K562 (cell line): Measurements from ENCODE around the gene RAI14. TPM values are rescaled to one million over a fixed set of nuclear protein-coding genes. Genes with fewer than 3 reads are reported as not detected.

Source experiments
- ATAC-seq: fragments of 200-7000 bp; cut with Tn5 transposase; 3 replicates; pipeline ENCODE4 v1.9.1; 2020; ENCODE audit warnings: moderate library complexity
- BruUV-seq: library from RNA; stranded (reverse); fragments of 400-500 nt; replicated peaks from 2 replicates; lab custom pipeline; 2021; lab: Mats Ljungman, UMichigan
- CTCF ChIA-PET: fragments of 300-600 bp; formaldehyde crosslinking; extraction: SDS; loops from one replicate; lab custom pipeline; 2021; ENCODE audit warnings: low intra/inter-chr PET ratio; lab: Yijun Ruan, JAX
- POLR2A ChIA-PET: fragments of 300-600, 350-650 bp; sonication (Branson Sonifier 250); formaldehyde crosslinking; extraction: SDS; loops from one replicate; lab custom pipeline; 2021; ENCODE audit warnings: antibody characterized with exemption, inconsistent platforms; lab: Yijun Ruan, JAX
- DNase-seq, 4 experiments: peaks; one replicate each; pipeline versions ENCODE4 v3.0.0 to v3.0.0-alpha.2; 2011 to 2018; ENCODE audit warnings: low spot score in 3 of 4, mixed read lengths in 3 of 4; ENCODE audit errors: extremely low read depth in 1 of 4
- FAIRE-seq: peaks from 2 replicates; lab custom pipeline; 2011; peaks lifted over from hg19 to GRCh38; lab: Jason Lieb, UNC
- H2AFZ ChIP-seq: 2 replicates; pipeline ENCODE4 v1.6.0; 2011; ENCODE audit warnings: low read depth, low read length, control low read depth, inconsistent platforms
- H3K27ac ChIP-seq: fragments of 200-600 bp; 3 replicates; pipeline ENCODE4 v1.8.0; 2011; ENCODE audit warnings: low read depth, mild to moderate bottlenecking, control low read depth, inconsistent platforms, low read length, moderate library complexity, mixed read lengths; ENCODE audit errors: extremely low read depth
- H3K27me3 ChIP-seq, 2 experiments: fragments of 300-600 bp in 1 of 2; 2 replicates in 1 of 2; 3 replicates in 1 of 2; pipeline versions ENCODE4 v1.6.0 to v1.8.0; 2011; ENCODE audit warnings: inconsistent platforms in 2 of 2, low read length in 2 of 2, mild to moderate bottlenecking in 1 of 2, mixed read lengths in 1 of 2, moderate library complexity in 1 of 2; ENCODE audit not compliant: control insufficient read depth in 2 of 2, insufficient read depth in 2 of 2
- H3K36me3 ChIP-seq: fragments of 300-600 bp; 3 replicates; pipeline ENCODE4 v1.8.0; 2011; ENCODE audit warnings: mild to moderate bottlenecking, low read length, inconsistent platforms; ENCODE audit not compliant: control insufficient read depth, insufficient read depth
- H3K4me1 ChIP-seq, 2 experiments: fragments of 200-600 bp in 1 of 2; replicated peaks in 1 of 2; 2 replicates in 1 of 2; 3 replicates in 1 of 2; pipeline versions ENCODE4 v1.5.1 to v1.8.0; 2011; ENCODE audit warnings: inconsistent platforms in 2 of 2, low read length in 2 of 2, mild to moderate bottlenecking in 1 of 2, mixed read lengths in 1 of 2, moderate library complexity in 1 of 2; ENCODE audit not compliant: control insufficient read depth in 2 of 2, insufficient read depth in 2 of 2
- H3K4me2 ChIP-seq: 2 replicates; pipeline ENCODE4 v1.6.1; 2011; ENCODE audit warnings: low read length, control low read depth, inconsistent platforms, mixed read lengths; ENCODE audit not compliant: insufficient read depth
- H3K4me3 ChIP-seq: fragments of 200-600 bp; sonication (generic), shearing (Covaris generic); 2 replicates; pipeline ENCODE4 v1.5.1; 2016; ENCODE audit warnings: control low read depth, inconsistent platforms
- H3K79me2 ChIP-seq: fragments of 200-600 bp; 3 replicates; pipeline ENCODE4 v1.8.0; 2011; ENCODE audit warnings: low read length, inconsistent platforms; ENCODE audit not compliant: control insufficient read depth, insufficient read depth
- H3K9ac ChIP-seq, 2 experiments: 2 replicates each; pipeline versions ENCODE4 v1.6.0 to v1.6.1; 2011; ENCODE audit warnings: low read depth in 2 of 2, low read length in 2 of 2, control low read depth in 1 of 2, inconsistent platforms in 1 of 2, mild to moderate bottlenecking in 1 of 2, mixed read lengths in 1 of 2; ENCODE audit not compliant: insufficient read depth in 1 of 2
- H3K9me1 ChIP-seq: one replicate; pipeline ENCODE4 v1.6.0; 2011; ENCODE audit warnings: inconsistent platforms, mild to moderate bottlenecking, low read length, moderate library complexity; ENCODE audit not compliant: control insufficient read depth, insufficient read depth
- H3K9me3 ChIP-seq: replicated peaks from 2 replicates; pipeline ENCODE4 v1.5.1; 2011; ENCODE audit warnings: low read depth, low read length, inconsistent platforms; ENCODE audit not compliant: control insufficient read depth, insufficient read depth
- H4K20me1 ChIP-seq: replicated peaks from 2 replicates; pipeline ENCODE4 v1.6.1; 2011; ENCODE audit warnings: low read length, inconsistent platforms, mixed read lengths; ENCODE audit not compliant: control insufficient read depth, insufficient read depth
- DMBX1 ChIP-seq: fragments of 250-450 bp; sonication (Bioruptor Pico); IDR thresholded peaks from 2 replicates; pipeline ENCODE4 v1.8.0; 2022; ENCODE audit warnings: inconsistent platforms, mild to moderate bottlenecking, moderate library complexity, borderline replicate concordance
- WGBS: fragments of 100-300 bp; shearing (Covaris generic); methylation state at CpG from one replicate; pipeline ENCODE4 v1.1.6; 2016; ENCODE audit warnings: low coverage, mixed read lengths; ENCODE audit not compliant: insufficient coverage; ENCODE audit errors: missing lambda C conversion rate; 5-methylcytosine and 5-hydroxymethylcytosine counted together
- in situ Hi-C: fragments of 300-500 bp; cut with MboI; formaldehyde crosslinking; loops from 4 replicates; pipeline ENCODE4 v1.15.0; 2018; ENCODE audit warnings: inconsistent platforms, mixed read lengths
- intact Hi-C: fragments of 100-400 bp; cut with micrococcal nuclease; formaldehyde crosslinking; loops from 2 replicates; pipeline ENCODE4 v1.14.2; 2022
- polyA plus RNA-seq, 8 experiments: library from polyadenylated mRNA; depleted of rRNA in 4 of 8; stranded (reverse) in 5 of 8; unstranded in 3 of 8; fragments of >200 nt; fragmentation: Nextera tagmentation in 2 of 8; fragmentation: Illumina TruSeq in 1 of 8; extraction: Ambion mirVana in 2 of 8; extraction: Trizol in 1 of 8; gene quantifications; 2 replicates each; pipeline versions ENCODE4 v1.2.1 to v1.2.3, GENCODE V29; 2011 to 2014; ENCODE audit warnings: inconsistent platforms in 1 of 8, missing spikeins in 1 of 8
- total RNA-seq, 7 experiments: library from RNA; depleted of rRNA in 6 of 7; stranded (reverse); fragments of >200 nt in 6 of 7; fragmentation: Illumina TruSeq in 2 of 7; extraction: Trizol in 2 of 7; gene quantifications; 2 replicates each; pipeline versions ENCODE4 v1.2.1 to v1.2.3, GENCODE V29; 2011 to 2021; ENCODE audit warnings: low replicate concordance in 1 of 7
- TF ChIP-seq, protein P1 (sequence below): fragments of 200-400 bp; formaldehyde crosslinking; IDR thresholded peaks from 2 replicates; pipeline ENCODE4 v1.6.1; 2017; ENCODE audit warnings: mild to moderate bottlenecking, low read depth, low read length, moderate library complexity
- TF ChIP-seq, protein P2 (sequence below), 3 experiments: fragments of 200-800 bp in 1 of 3; sonication (Bioruptor generic) in 1 of 3; sonication (generic) in 1 of 3; formaldehyde crosslinking in 1 of 3; IDR thresholded peaks; 2 replicates each; pipeline versions ENCODE4 v1.6.1 to v1.8.0; 2016 to 2022; ENCODE audit warnings: mild to moderate bottlenecking in 2 of 3, missing compliant biosample characterization in 2 of 3, missing genetic modification characterization in 2 of 3, missing genetic modification reagents in 1 of 3

Gene RAI14
- total and polyA plus RNA-seq, 9 of the 15 experiments (the other 6 are each of a cell fraction or from before 2014, with no cell fraction given), result 11.3 to 82.5 (median 34.8) TPM

DNA sequence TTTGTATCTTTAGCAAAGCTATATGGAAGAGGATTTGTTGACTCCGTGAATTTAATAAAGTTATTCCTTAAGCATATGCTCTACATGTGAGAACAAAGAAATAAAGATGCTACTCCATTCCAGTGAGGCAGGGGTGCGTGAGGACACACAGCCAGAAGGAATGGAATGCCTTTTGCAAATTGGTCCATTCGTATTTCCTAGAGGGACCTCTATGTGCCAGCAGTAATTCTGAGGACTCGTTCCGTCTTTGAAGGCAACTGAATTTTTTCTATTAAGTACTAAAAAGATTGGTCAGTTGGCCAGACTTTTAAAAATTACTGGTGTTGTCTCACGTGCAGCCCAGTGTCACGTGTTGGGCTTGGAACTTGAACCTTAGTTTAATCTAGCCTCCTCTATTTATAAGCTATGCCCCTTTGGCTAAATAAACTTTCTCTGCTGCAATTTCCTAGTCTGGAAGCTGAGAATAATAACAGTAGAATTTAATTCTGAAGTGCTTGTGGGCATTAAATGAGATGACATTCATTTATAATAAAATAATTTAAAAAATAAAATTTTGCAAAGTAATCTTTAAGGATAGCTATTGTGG lies 13.9 kb downstream of the RAI14 start (continued):
- TF ChIP-seq, protein P1, sequence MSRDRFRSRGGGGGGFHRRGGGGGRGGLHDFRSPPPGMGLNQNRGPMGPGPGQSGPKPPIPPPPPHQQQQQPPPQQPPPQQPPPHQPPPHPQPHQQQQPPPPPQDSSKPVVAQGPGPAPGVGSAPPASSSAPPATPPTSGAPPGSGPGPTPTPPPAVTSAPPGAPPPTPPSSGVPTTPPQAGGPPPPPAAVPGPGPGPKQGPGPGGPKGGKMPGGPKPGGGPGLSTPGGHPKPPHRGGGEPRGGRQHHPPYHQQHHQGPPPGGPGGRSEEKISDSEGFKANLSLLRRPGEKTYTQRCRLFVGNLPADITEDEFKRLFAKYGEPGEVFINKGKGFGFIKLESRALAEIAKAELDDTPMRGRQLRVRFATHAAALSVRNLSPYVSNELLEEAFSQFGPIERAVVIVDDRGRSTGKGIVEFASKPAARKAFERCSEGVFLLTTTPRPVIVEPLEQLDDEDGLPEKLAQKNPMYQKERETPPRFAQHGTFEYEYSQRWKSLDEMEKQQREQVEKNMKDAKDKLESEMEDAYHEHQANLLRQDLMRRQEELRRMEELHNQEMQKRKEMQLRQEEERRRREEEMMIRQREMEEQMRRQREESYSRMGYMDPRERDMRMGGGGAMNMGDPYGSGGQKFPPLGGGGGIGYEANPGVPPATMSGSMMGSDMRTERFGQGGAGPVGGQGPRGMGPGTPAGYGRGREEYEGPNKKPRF, result no peak

DNA sequence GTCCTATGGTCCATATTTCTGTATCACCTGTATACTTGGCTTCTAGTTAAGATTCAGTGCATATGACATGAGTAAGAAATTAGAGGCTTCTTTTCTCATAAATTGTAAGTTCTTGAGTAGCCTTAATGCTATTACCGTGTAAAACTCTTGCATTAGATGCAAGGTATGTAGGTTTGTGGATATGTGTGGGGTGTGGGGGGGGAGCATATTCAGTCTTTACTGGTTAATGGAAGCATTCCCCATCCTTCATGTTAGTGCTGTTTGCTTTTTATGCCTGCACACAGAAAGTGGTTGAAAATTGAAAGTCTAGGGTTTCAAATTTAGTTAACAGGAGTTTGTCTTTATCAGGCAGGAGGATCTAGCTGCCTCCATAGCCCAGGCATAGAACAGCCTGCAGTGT lies 16.1 kb downstream of the RAI14 start:
- Histone ChIP-seq H3K9me3 (no peaks in the 10 kb centered on the region), H2AFZ (no peak overlapping the region), H3K4me2 (no peak overlapping the region), H3K4me1 (peaks cover 8 to 28% of the 10 kb centered on the region in 2 experiments; a peak in 4 of 5 replicates), H3K9me1 (no peaks in the 10 kb centered on the region), H3K4me3 (no peak overlapping the region), H3K27me3 (no peaks in the 10 kb centered on the region), H3K79me2 (peaks cover 50% of the 10 kb centered on the region), H3K27ac (no peak overlapping the region), H3K9ac (no peak overlapping the region), H4K20me1 (no peaks in the 10 kb centered on the region), H3K36me3 (peaks cover 8% of the 10 kb centered on the region; the same call in 2 of the 3 replicates)
- no TSS peak for BruUV-seq
- ChIA-PET POLR2A (interaction anchor here (0.7 to 4.0 kb wide), 8 partner anchors 9 to 243 kb away, joined by 3 to 22 read pairs (median 3); partner anchors contain the start of genes BRIX1 and RAD1), CTCF (interaction anchor here (0.6 kb wide), 1 partner anchor 139 kb away, joined by 4 read pairs; no protein-coding TSS in a partner anchor)
- ATAC-seq (peak; percentile 18; the same call in 2 of the 3 replicates), FAIRE-seq (no peak), DNase-seq (no peak)
- WGBS, result 59% methylated on average over 1 of the region's 1 CpG
- TF ChIP-seq DMBX1 (CRISPR knock-in tag), result no peak
- TF ChIP-seq, protein P2, sequence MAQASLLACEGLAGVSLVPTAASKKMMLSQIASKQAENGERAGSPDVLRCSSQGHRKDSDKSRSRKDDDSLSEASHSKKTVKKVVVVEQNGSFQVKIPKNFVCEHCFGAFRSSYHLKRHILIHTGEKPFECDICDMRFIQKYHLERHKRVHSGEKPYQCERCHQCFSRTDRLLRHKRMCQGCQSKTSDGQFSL (CRISPR knock-in tag; IDR thresholded peaks at IDR 0.05), result peak; percentile 50; the same call in 1 of the 2 replicates
- TF ChIP-seq, protein P2 (tag; IDR thresholded peaks at IDR 0.05), result no peak; a peak in 1 of 4 replicates
- in situ Hi-C loops, result no loop called here
- intact Hi-C loops, result no loop called here
